ENCODE measurements around the gene ARHGAP11A.

Gene ARHGAP11A

DNA sequence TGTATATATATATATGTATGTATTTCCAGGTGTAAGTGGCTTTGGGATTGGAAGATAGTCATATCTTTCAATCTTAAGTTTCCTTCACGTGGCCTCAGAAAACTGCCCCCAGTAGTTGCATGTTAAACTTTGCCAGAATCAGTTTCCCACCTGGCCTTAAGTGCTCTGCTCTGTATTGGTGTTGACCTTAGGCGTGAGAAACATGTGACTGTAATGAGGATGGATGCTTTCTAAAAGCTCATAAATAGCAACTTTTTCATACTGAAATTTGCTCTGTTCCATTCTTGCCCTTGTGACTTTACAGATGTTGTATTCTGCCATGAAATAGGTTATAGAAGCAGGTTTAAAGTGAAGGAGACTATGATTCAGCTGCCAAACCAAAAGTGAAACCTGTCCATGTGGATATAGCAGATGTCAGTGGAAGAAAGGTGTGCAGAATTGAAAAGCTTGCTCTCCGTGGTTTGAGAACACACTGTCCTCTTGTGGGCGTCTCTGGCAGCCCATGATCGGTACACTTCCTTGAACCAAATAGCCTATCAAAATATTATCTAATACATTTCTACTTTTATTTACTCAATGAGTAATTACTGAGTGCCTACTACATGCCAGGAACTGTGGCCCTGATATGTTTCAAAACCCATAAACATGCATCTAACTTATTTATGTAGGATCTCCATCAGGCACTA is 42.0 kb downstream of the ARHGAP11A start:
- DNase-seq: no peak

DNA sequence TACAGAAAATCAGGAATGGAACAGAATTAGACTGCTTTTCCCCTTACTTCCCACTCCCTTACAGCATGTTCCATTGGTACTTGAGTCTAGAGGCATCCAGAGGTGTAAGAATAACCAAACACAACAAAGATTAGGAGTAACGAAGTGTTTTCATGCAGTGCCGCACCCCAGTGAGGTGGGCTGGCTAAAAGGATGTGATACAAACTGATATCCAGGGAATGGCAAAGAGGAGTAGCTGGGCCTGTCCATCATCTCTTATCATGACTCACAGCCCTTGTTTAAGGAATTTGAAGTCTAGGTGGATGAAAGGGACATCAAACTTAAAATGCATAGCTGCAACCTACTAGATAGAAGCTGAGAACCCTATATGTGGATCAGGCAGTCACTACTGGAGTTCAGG is 42.6 kb downstream of the ARHGAP11A start:
- DNase-seq: no peak

DNA sequence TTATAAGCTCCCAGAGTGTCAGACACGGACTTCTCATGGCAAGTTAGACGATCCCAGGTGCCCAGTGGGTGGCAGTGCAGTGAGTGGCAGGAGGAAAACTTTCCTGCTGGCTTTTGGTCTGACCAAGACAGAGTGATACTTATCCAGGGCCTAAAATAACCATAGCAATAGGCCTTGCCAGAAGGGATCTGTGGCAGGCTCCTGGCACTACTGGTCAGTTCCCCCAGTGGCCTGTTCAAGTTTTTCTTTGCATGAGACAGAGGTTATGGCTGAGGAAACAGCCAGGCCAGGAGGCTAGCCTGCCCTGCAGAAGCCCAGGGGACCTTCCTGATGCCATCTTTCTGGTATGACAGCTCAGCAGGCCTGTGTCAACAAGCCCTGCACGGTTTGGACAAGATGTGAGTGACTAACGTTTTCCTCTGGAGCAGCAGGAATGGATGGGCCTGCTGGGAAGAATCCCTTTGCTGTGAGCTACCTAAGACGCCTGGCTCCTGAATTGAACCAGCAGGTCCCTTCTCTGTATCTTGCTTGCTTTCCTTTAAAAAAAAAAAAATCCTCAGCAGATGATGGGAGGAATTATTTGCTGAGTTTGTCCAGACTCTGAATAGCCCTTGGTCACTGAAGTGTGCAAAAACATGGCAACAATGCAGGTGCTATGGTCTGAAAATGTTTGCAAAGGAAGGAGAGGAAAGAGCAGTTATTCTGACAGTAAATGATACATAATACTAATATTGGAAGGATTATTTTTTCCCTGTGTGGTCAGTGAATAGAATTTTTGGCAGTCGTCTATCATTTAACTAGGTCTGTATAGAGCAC is 44.2 kb downstream of the ARHGAP11A start:
- no peak for DNase-seq

DNA sequence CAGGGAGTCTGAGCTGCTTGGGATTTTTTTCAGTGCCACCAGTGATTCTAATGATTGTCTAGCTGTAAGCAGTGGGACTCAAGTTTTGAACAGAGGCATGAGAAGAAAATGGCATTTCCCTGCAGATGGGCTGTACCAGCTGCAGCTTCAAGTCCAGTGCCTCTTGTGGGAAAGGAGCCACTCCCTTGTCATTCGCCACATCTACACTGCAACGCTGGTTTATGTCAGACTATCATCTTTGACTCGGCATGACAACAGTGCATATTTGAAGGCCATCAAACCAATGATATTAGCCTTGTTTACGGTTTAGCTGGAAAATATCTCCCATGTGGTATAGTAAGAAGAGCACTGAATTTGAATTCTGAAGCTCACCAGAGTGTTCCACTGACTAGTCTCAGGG is 48.4 kb downstream of the ARHGAP11A start:
- no peak for DNase-seq

DNA sequence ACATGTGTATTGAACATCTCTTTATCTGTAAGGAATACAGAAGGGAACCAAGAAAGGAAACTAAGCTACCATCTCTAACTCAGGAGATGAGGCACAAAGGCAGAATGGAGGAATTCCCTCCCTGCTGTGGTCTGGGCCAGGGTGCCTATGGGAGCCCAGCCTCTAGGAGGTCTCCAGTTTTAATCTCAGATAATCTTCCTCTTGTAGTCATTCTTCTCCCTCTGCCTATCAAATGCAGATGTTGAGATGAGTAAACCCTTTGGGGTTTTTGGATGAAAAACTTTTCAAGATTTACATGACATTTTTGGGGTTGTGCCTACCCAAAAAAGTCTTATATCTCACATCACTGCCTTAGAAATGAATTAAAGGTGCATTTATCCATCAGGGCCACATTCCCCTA is 49.5 kb downstream of the ARHGAP11A start:
- DNase-seq: no peak

DNA sequence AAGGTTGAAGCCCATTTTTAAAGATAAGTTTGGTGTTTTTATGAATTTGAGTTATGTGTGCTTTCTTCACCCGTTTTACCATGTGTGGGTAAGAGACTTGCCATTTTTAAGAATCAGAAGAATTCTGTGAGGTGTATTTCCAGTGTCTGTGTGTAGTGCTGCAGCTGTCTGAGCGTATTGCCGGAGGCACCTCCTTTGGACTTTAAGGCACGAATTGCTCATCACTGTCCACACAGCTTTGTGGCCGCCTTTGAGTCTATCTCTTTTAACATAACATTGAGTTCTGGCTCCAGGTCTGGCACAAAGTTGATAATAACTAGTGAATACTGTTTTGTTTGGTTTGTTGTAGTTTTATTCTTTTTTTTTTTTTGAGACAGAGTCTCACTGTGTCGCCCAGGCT is 52.0 kb downstream of the ARHGAP11A start:
- DNase-seq: no peak

DNA sequence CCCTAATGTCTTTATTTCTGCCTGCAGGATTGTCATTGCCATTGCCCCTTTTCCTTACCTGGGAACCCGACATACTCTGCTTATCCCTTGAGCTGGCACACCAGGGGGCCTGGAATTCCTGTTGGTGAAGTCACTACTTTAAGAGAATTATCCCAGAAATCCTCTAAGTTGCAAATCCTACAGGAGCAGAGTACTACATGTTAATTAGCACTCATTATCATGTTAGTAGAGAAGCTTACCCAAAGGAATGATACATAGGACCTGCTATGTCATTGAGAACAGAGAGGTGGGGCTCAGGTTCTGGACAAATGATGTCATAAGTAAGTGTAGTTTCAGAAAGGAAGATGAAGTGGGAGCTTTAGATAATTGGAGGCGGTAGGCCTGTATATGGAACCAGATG is 53.6 kb downstream of the ARHGAP11A start:
- DNase-seq: no peak

DNA sequence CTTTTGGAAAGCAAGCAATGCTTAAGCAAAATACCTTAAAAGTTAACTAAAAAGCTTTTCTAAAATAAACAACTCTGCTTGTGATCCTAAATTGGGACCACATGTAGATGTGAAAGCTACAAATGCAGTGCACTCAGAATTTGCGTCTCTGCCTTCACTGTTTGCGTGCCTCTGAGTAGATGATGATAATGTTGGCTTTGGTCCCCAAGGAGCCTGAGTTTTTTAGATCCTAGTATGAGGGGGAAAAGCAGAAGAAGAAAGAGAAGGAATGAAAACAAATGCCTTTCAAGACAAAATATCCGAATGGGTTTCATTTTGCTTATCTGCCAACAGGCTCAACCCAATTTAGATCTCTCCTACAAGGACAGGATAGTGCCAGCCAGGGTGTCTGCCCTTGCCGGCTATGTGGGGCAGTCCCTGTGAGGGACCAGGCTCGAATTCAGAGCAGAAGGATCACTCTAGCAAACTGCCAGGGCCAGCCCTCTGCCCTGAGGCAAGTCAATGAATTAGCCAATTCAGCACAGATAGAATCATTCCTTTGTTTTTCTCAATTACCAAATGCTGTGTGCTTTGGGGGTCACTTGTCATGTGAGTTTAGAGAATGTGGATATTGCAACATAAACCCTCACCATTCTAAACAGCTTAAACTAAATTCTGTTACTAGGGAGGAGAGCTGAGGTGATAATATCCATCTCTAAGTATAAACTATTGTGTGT is 54.8 kb downstream of the ARHGAP11A start:
- no peak for DNase-seq

DNA sequence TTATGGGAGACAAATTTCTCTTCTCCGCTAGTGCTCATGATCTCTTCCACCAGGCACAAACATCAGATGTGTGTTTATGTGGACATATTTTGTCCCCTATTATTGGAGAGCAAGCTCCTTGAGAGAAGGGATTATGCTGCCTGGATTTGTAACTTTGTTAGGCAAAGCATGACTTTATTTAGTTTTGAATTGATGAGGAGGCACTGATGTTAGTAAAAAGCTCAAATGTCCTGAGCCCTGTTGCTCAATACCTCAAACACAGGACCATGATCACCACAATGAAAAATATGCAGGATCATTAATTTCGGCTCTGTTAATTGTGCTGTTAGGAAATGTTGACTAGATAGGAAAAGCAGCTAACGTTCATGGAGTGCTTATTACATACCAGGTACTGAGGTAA is 55.3 kb downstream of the ARHGAP11A start:
- no peak for DNase-seq

DNA sequence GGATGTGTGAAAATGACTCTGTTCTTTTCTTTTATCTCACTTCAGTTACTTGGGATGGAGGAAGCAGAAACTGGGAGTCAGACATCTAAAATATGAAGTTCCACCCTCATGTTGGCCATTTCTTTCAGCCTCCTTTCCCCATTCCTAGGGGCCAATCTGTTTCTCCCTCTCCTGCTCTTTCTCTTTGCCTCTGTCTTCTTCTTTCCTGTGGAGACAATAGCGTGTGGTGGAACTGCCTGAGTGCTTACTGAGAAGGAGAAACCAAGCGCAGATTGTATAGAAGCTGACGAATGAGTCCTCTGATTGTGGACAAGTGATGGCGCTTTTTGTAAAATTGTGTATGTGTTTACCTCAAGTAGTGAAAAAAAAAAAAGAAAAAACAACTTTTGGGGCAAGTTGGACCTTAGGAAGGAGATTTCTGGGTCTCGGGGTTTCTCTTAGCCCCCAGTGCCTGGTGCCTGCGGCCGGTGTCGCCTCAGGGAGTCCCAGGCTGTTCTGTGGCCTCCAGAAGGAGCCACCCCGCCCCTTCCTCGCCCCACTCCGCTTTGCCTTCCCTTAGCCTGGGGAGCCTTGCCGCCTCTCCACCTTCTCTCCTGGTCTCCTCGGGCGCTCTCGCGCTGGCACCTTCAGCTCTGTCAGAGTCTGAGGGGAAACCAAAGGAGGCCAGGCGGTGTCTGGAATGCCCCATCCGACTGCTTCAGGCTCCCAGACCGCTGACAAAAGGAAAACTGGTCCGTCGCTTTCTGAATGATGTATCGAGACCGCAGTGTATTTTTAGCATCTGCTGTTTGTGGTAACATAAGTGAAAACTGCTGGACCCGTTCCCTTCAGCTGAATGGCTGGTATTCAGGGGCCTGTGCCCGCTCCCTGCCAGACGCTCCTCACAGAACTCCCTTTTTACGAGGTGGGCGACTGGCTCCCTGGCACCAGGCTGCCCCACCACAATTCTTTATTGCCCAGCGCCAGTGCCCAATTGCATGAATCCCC is 56.3 kb downstream of the ARHGAP11A start:
- no peak for DNase-seq

DNA sequence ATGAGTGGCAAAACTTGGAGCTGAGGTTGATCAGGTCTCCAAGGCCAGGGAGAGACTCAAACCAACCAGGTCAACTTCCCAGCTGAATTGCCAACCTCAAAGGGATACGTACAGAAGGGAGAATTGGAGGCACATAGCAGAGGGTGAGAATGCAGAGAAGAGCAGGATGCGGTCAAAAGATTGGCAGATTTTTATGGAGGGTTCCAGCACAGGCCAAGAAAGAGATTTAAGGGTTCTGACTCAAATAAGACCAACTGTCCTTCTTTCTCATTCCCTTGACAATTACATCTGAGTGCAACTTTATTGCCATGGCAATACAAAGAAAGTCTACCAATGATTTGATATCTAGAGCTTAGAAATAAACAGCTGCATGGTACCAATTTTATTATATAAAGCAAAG is 59.4 kb downstream of the ARHGAP11A start:
- no peak for DNase-seq

DNA sequence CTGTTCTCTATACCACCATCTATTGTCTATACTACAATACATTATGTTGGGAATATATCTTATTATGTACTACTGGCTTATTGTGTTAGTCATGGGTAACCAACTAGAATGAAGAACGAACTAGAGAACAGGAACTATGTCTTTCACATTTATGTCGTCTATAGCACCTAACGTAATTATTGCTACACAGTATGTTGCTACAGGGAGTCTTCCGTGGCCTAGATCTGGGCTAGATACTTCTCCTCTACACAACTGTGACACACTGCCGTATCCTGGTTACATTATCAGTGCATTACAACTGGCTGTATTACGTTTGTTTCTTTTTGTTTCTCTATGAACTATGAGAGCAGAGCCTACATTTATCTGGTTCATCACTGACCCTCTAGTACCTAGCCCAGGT is 60.2 kb downstream of the ARHGAP11A start:
- no peak for DNase-seq

DNA sequence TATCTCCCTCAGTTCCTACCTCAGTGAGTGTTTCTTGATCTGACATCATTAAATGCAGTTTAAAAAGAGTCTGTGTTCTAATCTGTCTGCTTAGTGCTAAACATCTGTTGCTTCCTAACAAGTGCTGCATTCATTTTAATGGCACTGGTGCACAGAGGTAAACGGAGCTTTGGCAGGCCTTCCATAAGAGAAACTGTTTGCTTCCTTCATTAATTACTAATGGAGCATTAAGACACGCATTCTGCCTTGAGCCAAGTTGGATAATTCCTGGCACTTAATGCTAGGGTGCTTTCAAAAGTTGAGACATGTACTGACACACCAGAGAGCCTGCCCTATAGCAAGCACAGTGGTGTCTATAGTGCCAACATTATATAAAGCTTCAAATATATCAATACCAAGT is 60.9 kb downstream of the ARHGAP11A start:
- DNase-seq: no peak

DNA sequence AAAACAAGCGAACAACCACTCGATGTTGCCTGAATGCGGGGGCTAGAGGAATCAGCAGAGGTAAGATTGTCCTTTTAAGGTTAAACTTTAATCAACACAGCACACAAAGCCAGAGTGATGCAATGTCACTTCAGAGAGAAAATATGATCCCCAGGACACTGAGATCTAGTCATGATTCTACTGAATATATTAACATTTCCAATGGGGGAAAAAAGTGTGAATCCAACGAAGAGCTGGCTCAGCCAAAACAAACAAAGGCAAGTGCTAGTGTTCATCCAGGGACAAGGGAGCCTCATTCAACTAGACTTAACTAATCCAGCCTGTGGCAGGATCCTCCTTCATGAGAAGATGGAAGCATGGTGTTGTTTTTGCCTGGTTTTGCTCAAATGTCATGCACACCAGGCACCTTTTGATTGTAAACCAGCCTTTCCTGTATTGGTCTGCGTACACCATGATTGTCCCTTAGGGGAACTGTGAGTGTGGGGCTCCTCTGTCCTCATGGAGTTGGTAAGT is 62.0 kb downstream of the ARHGAP11A start:
- DNase-seq: peak; percentile 16

DNA sequence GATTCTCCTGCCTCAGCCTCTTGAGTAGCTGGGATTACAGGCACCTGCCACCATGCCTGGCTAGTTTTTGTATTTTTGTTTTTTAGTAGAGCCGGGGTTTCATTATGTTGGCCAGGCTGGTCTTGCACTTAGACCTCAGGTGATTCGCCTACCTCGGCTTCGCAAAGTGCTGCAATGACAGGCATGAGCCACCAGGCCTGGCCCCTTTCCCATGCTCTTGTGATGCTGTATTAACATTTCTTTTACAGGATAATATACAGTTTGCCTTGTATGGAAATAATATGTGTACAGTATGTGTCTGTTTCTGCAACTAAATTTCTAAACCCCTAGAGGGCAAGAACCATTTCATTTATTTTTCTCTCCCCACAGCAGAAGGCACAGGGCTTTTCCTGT is 64.0 kb downstream of the ARHGAP11A start:
- no peak for DNase-seq

DNA sequence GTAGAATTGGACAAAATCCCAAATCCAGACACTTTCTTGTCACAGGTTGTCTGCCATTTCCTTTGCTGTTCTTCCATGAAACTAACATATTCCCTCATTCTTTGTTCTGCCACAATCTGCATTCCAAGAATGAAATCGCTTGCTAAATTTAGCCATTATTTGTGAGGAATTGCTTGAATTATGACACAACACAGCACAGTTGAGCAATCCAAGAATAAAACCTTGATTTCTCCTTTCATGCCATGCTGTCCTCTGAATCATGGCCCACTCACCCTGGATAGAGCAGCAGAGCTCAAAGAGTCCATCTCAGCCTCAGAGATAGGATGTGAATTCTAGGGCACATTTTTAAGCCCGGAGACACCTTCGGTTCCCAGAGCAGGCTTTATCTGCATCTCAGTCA is 67.3 kb downstream of the ARHGAP11A start:
- DNase-seq: no peak

DNA sequence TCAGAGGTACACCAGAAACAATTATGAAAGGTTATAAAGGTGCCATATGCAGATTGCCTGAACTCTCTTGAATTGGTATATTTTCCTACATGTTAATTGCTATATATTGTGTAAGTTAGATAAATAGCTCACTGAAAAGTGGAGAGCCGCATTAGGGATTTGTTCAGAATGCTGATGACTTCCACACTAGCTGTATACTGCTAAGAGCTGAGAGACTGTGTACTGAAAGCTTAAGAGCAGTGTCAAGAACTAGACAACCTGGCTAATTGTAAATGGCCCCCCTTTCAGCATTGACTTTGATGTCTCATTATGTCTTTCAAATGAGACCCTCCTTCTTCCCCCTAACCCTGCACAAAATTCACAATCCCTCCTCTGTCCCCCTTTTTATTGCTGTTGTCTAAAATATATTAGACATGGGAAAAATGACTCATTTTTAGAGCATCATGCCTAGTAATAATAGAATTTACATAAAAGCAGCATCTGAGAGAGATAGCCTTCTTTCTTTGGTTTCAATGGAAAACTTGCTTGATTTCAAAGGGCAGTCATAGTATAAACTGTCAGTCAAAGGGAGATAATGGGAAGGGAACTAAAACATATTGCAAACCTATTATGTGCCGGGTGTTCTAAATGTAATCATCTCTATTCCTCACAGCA is 67.8 kb downstream of the ARHGAP11A start:
- DNase-seq: no peak

DNA sequence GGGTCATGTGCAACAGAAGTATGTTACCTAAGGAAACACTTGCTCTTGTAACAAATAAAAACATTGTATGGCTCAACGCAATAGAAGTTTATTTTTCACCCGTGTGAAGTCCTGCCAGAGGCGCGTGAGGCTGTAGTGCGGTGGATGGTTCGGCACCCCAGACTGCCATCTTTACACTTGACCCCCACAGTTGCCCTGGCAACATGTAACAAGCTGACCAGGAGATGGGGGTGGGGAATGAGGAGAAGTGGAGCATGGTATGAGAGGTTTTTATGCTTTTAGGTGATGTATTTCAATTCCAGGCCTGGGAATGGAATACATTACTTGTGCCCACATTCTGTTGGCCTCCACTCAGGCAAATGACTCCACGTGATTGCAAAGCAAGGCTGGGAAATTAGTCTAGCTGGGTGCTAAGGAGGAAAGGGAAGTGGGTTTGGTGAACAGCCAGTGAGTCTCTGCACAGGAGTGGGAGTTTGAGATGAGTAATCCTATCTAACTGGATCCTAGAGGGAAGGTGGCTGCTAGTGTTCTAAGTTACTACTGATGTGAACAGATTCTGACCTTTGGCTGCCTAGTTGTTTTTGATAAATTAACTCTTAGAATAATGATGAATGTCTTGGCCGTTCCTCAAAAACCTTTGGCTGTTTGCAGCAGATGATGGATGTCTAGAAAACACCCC is 68.7 kb downstream of the ARHGAP11A start:
- DNase-seq: no peak

DNA sequence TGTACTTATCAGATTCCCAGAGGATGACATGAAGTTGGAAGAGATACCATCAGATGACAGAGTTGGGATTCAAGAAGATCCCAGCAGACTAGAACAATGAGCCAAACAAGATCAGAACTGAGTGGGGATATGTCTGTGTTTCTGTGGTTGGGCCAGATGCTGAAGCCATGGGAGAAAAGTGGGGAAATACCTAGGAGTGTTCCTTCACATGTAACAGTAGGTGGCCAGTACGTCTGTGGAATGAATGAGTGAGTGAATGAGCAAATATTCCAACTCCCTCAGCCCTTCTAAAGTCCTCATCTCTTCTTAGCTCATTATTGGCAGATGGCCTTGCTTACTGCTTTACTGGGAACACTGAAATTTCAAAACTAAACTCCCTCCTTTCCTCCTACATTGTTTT is 70.3 kb downstream of the ARHGAP11A start:
- DNase-seq: no peak

DNA sequence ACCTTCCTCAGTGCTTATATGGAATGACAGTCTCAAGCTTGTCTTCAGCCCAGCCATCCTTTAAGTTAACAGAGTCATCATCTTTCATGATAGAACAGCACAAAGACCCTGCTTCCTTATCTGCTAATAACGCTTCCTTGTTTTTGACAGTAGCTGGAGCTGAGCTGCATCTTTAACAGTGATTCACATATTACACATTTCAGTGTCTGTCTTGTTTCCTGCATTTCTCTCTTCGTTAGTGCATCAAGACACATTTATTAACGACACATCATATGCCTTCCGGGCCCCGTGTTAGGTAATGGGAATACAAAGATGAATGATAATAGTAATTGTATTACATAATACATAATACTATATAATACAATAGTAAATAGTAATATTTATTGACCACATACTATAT is 72.3 kb downstream of the ARHGAP11A start:
- no peak for DNase-seq

DNA sequence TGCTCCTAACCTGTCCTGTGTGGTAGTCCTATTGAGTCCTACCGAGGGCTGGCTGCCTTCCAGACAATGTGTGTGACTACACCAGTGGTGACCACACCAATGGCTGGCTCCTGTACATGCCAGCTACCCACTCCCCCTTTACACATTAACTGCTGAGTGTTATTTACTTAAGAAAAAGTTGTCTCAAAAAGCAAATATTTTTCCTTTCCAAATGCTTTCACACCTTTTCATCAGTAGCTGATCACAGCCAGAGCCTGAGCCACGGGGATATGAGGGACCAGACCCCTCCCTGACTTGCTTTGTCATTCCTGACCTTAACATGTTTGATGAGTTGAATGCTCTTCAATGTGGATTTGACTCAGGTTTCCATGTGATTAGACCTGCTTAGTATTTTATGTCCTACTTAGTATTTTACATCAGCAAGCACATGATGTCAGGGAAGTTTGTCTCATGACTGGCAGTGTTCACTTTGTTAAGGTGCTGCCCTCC is 72.9 kb downstream of the ARHGAP11A start:
- no peak for DNase-seq
